ENCODE results near the gene SCLY. TPM values are rescaled to one million over a fixed set of nuclear protein-coding genes. Genes with fewer than 3 reads are reported as not detected.
A peak's percentile ranks its signal among the peaks of the same experiment; 100 is the strongest.

SCLY gene
- polyA plus RNA-seq, 3 donors = 9.5 to 10.6 (median 10.3) TPM

DNA sequence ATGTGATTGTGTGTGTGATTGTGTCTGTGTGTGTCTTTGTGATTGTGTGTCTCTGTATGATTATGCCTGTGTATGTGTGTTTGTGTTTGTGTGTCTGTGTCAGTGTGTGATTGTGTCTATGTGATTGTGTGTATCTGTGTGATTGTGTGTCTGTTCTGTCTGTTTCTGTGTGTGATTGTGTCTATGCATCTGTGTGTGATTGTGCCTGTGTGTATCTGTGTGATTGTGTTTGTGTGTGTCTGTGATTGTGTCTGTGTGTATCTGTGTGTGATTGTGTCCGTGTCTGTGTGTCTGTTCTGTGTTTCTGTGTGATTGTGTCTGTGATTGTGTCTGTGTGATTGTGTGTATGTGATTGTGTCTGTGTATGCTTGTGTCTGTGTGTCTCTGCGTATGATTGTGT, 65.5 kb downstream of the SCLY start:
- Histone ChIP-seq H3K36me3 (replicated peaks in 1 of 2; ENCODE audit: control insufficient read depth in 1 of 2, insufficient read depth in 2 of 2, low read length in 2 of 2) (no peaks in the 10 kb centered on the region), H3K4me2 (replicated peaks; ENCODE audit: extremely low read depth, low read length, poor library complexity, severe bottlenecking) (no peak overlapping the region), H3K79me2 (ENCODE audit: insufficient read depth, low read length) (no peaks in the 10 kb centered on the region), H3K9ac (ENCODE audit: insufficient read depth, low read length, poor library complexity, severe bottlenecking) (no peak overlapping the region), H3K27me3 (ENCODE audit: control insufficient read depth in 2 of 2, insufficient read depth in 2 of 2, low read length in 2 of 2) (no peaks in the 10 kb centered on the region), H2AFZ (ENCODE audit: insufficient read depth, low read depth, low read length, poor library complexity, severe bottlenecking) (no peak overlapping the region), H3K27ac (ENCODE audit: low read depth in 1 of 2, low read length in 2 of 2) (no peak overlapping the region), H4K20me1 (ENCODE audit: insufficient read depth, low read length) (no peaks in the 10 kb centered on the region), H3K4me3 (replicated peaks in 1 of 3; ENCODE audit: low read depth in 2 of 3, low read length in 3 of 3) (no peak overlapping the region), H3K4me1 (ENCODE audit: control insufficient read depth in 1 of 2, insufficient read depth in 2 of 2, low read length in 2 of 2) (peaks cover 0 to 3% of the 10 kb centered on the region in 2 donors), H3K9me3 (replicated peaks in 1 of 2; ENCODE audit: control insufficient read depth in 1 of 2, insufficient read depth in 1 of 2, low read length in 2 of 2) (no peaks in the 10 kb centered on the region)
- H3K9me3 Mint-ChIP-seq = no peaks in the 10 kb centered on the region
- WGBS (ENCODE audit: insufficient coverage) = 96% methylated on average over 2 of the region's 2 CpGs
- TF ChIP-seq, protein P1, sequence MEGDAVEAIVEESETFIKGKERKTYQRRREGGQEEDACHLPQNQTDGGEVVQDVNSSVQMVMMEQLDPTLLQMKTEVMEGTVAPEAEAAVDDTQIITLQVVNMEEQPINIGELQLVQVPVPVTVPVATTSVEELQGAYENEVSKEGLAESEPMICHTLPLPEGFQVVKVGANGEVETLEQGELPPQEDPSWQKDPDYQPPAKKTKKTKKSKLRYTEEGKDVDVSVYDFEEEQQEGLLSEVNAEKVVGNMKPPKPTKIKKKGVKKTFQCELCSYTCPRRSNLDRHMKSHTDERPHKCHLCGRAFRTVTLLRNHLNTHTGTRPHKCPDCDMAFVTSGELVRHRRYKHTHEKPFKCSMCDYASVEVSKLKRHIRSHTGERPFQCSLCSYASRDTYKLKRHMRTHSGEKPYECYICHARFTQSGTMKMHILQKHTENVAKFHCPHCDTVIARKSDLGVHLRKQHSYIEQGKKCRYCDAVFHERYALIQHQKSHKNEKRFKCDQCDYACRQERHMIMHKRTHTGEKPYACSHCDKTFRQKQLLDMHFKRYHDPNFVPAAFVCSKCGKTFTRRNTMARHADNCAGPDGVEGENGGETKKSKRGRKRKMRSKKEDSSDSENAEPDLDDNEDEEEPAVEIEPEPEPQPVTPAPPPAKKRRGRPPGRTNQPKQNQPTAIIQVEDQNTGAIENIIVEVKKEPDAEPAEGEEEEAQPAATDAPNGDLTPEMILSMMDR (IDR thresholded peaks at IDR 0.05) = no peak
- intact Hi-C loops (cut with micrococcal nuclease) = no loop called here
- no peaks in the 10 kb centered on the region for H3K4me1 Mint-ChIP-seq
- no peaks in the 10 kb centered on the region for H3K36me3 Mint-ChIP-seq
- peaks cover 0 to 2% (median 1%) of the 10 kb centered on the region in 3 donors for H3K27me3 Mint-ChIP-seq (ENCODE audit: low read depth in 3 of 3)
- H3K4me3 Mint-ChIP-seq = no peak overlapping the region
- DNase-seq = no peak
- H3K27ac Mint-ChIP-seq = no peak overlapping the region

DNA sequence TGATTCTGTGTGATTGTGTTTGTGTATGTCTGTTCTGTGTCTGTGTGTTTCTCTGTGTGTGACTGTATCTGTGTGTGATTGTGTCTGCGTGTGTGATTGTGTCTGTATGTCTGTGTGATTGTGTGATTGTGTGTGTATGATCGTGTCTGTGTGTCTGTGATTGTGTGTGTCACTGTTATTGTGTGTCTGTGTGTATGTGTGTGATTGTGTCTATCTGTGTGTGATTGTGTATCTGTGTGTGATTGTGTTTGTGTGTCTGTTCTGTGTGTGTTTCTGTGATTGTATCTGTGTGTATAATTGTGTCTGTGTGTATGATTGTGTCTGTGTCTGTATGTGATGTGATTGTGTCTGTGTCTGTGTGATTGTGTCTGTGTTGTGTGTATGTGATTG, 66.0 kb downstream of the SCLY start:
- TF ChIP-seq, protein P1 (IDR thresholded peaks at IDR 0.05) = no peak
- H3K4me1 ChIP-seq (ENCODE audit: control insufficient read depth in 1 of 2, insufficient read depth in 2 of 2, low read length in 2 of 2) = peaks cover 0 to 3% of the 10 kb centered on the region in 2 donors
- intact Hi-C loops (cut with micrococcal nuclease) = no loop called here
- H4K20me1 ChIP-seq (ENCODE audit: insufficient read depth, low read length) = no peaks in the 10 kb centered on the region
- no peaks in the 10 kb centered on the region for H3K9me3 ChIP-seq (replicated peaks in 1 of 2; ENCODE audit: control insufficient read depth in 1 of 2, insufficient read depth in 1 of 2, low read length in 2 of 2)
- peaks cover 0 to 2% (median 1%) of the 10 kb centered on the region in 3 donors for H3K27me3 Mint-ChIP-seq (ENCODE audit: low read depth in 3 of 3)
- no peaks in the 10 kb centered on the region for H3K79me2 ChIP-seq (ENCODE audit: insufficient read depth, low read length)
- 95% methylated on average over 2 of the region's 2 CpGs for WGBS (ENCODE audit: insufficient coverage)
- H3K4me3 ChIP-seq (replicated peaks in 1 of 3; ENCODE audit: low read depth in 2 of 3, low read length in 3 of 3) = no peak overlapping the region
- no peak for DNase-seq
- no peaks in the 10 kb centered on the region for H3K27me3 ChIP-seq (ENCODE audit: control insufficient read depth in 2 of 2, insufficient read depth in 2 of 2, low read length in 2 of 2)
- no peaks in the 10 kb centered on the region for H3K36me3 ChIP-seq (replicated peaks in 1 of 2; ENCODE audit: control insufficient read depth in 1 of 2, insufficient read depth in 2 of 2, low read length in 2 of 2)
- no peaks in the 10 kb centered on the region for H3K36me3 Mint-ChIP-seq
- H3K27ac ChIP-seq (ENCODE audit: low read depth in 1 of 2, low read length in 2 of 2) = no peak overlapping the region
- H3K4me1 Mint-ChIP-seq = no peaks in the 10 kb centered on the region
- H3K4me2 ChIP-seq (replicated peaks; ENCODE audit: extremely low read depth, low read length, poor library complexity, severe bottlenecking) = no peak overlapping the region
- no peak overlapping the region for H3K9ac ChIP-seq (ENCODE audit: insufficient read depth, low read length, poor library complexity, severe bottlenecking)
- H3K4me3 Mint-ChIP-seq = no peak overlapping the region
- no peak overlapping the region for H3K27ac Mint-ChIP-seq
- peak overlapping the region; percentile 47 for H2AFZ ChIP-seq (ENCODE audit: insufficient read depth, low read depth, low read length, poor library complexity, severe bottlenecking)
- H3K9me3 Mint-ChIP-seq = no peaks in the 10 kb centered on the region
